ENCODE results near the gene TTC27. TPM values are rescaled to one million over a fixed set of nuclear protein-coding genes. Genes with fewer than 3 reads are reported as not detected.
"Not testable (repeated sequence)": the region's sequence is repeated elsewhere in the genome, so short reads cannot be mapped to it uniquely, and the experiment has no call there.

TTC27 gene
- total RNA-seq, 1 donor from 2014 or later, result 12.8 TPM

DNA sequence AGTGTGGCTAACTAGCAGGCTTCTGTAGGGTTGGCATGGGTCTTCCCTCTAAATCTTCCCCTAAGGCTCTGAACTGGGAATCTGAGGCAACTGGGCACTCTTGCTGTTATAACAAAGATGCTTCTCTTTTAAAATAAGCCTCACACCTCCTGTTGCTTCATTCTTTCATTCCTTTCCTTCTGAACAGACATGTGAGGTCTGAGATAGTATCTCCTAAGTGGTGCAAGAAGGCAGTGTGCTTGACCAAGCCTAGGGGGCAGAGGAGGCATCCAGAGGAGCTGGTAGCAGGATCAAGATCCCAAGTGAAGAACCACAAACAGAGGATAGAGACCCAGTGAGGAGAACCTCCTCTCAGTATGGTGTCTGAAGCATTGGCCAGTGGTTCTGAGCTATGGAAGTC lies 90.9 kb downstream of the TTC27 start:
- no peak for DNase-seq (ENCODE audit: extremely low read depth, low read depth, low spot score)

DNA sequence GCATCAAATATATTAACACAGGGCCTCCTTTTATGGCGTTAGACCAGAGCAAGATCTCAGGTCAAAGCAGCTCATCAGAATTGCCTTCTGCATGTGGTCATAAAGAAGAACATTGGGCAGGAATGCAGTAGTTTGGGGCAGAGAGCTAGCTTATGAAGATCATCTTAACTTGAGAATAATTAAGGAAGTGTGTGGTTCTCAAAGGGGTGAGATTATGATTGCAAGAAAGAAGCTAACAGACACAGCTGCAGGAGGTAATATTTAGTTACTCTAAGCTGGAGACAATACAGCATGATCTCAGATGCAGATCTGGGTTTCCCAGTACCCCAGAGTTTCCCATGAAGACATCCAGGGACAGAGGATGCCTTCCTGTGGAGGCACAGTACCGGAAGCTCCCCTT lies 91.6 kb downstream of the TTC27 start:
- DNase-seq (ENCODE audit: extremely low read depth, low read depth, low spot score), result no peak

DNA sequence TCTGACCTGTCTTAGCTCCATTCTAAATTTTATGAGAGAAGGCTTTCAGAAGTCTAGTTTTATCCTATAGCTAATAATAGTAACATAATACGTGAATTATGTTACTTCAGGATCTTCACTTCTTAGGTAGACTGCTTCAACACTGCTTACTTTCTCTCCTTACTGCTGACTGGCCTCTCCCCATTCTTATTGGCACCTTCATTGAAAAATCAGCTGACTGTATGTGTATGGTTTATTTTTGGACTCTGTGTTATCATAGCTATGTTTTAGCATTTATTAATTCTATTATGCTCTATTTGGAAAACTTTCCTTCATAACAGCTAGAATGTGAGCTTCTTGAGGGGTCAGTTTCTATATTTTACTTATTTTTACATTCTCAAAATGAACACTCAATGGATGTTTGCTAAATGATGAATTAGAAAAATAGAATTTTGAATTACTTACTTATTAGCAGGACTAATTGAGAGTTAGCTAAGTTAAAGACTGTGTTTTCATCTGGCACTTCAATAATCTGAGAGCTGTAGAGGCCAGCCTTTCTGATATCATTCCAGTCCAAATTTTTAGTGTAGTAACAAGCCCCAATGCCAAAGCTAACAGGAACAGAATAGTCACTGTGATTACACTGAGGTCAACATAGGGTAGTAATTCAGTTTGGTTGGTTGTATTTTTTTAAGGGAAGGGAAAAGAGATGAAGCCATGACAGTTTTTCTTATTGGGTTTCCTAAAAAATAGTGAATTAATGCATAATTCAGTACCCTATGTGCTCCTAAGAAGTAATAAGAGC lies 92.3 kb downstream of the TTC27 start:
- no peak for DNase-seq (ENCODE audit: extremely low read depth, low read depth, low spot score)

DNA sequence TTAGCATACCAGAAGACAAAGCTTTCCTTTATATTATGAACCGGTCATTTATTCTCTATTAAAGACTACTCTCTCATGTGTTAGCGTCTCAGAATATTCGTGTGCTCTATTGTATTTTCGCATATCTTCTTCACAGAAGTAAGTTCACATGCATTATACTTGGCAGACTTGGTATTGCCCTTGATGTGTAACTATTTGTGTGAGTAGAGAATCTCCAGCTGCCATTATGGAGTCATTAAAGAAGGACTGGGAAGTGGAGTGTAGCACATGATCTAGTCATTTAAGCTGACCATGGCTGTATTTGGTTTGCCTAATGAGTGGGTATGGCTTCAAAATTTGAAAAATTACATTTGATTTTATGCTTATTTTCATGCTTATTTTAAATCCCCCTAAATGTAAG lies 92.9 kb downstream of the TTC27 start:
- no peak for DNase-seq (ENCODE audit: extremely low read depth, low read depth, low spot score)

DNA sequence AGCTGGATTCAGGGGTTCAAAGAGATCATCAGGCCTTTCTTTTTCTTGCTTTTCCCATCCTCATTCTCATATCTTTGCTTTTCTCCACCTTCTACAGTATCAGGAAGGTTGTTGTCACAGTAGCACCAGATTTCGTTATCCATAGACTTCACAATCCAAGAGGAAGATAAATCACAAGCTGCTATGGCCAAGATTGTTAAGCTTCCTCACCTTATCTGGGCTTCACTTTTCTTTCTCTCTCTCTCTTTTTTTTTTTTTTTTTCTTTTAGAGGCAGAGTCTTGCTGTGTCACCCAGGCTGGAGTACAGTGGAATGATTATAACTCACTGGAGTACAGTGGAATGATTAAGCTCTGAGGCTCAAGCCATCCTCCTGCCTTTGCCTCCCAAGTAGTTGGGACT lies 93.5 kb downstream of the TTC27 start:
- DNase-seq (ENCODE audit: extremely low read depth, low read depth, low spot score), result no peak

DNA sequence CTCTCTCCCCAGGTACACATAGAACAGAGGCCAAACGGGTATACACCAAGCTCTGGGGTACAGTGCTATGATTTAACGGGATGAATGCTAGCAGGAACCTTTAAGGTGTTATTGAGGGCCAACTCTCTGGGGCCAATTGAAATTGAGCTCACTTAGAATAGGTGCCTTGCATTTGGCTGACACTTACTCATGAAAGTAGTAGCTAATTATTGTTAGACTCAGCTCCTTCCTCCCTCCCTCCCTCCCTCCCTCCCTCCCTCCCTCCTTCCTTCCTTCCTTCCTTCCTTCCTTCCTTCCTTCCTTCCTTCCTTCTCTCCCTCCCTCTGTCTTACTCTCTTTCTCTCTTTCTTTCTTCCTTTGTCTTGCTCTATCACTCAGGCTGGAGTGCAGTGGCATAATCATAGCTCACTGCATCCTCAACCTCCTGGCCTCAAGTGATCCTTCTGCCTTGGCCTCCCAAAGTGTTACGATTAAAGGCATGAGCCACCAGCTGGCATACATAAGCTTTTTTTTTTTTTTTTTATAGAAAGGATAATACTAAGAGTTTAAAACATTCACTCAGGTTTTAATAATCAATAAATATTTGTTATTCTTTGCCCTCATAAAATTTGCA lies 95.7 kb downstream of the TTC27 start:
- no peak for DNase-seq (ENCODE audit: extremely low read depth, low read depth, low spot score)

DNA sequence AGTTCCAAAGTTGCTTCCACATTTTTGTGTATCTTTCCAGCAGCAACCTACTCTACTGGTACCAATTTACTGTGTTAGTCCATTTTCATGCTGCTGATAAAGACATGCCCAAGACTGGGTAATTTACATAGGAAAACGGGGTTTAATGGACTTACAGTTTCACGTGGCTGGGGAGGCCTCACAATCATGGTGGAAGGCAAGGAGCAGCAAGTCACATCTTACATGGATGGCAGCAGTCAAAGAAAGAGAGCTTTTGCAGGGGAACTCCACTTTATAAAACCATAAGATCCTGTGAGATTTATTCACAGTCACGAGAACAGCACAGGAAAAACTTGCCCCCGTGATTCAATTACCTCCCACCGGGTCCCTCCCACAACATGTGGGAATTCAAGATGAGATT lies 98.8 kb downstream of the TTC27 start:
- not testable (repeated sequence) for DNase-seq (ENCODE audit: extremely low read depth, low read depth, low spot score)

DNA sequence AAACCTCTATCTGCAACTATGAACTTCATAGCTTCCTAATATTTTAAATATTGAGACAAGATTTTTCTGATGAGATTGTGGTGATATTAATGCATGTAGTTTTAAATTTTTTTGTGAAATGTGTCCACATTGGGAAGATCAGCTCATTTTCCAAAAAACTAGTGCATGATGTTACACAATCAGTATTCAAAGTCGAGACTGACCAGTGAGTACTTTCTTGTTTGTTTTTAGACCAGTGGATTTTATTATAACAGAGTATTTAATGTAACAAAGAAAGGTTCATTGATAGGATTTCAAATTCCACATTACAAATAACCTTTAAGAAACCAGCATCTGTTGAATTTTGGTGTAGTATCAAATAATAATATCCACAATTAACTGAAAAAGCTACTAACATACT lies 99.3 kb downstream of the TTC27 start:
- DNase-seq (ENCODE audit: extremely low read depth, low read depth, low spot score), result no peak

DNA sequence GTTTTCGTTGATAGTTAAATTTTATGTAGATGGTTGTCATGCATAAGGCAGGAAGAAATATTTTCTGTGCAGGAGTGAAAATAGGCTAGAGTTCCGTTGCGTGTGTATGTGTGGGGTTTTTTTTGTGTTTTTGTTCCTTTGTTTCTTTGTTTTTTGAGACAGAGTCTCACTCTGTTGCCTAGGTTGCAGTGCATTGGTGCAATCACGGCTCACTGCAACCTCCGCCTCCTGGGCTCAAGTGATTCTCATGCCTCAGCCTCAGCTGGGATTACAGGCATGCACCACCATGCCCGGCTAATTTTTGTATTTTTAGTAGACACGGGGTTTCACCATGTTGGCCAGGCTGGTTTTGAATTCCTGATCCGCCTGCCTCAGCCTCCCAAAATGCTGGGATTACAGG lies 103.1 kb downstream of the TTC27 start:
- DNase-seq (ENCODE audit: extremely low read depth, low read depth, low spot score), result not testable (repeated sequence)

DNA sequence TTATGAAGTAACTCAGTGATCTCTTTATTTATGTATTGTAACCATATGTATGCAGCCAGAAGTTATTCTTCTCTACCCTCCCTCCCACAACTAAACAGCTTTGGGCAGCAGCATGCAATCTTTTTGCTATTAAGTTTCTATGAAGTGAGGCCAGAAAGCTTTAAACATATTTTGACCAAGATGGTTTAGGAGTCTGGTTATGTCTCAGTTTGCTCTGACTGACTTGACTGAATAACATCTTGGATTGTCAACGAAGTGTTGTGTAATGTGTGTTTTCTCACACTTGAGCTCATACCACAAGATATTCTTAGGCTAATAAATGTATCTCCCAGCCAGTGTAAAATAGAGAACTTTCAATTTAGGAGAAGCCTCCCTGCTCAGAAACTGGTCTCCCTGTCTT lies 104.3 kb downstream of the TTC27 start:
- DNase-seq (ENCODE audit: extremely low read depth, low read depth, low spot score), result no peak

DNA sequence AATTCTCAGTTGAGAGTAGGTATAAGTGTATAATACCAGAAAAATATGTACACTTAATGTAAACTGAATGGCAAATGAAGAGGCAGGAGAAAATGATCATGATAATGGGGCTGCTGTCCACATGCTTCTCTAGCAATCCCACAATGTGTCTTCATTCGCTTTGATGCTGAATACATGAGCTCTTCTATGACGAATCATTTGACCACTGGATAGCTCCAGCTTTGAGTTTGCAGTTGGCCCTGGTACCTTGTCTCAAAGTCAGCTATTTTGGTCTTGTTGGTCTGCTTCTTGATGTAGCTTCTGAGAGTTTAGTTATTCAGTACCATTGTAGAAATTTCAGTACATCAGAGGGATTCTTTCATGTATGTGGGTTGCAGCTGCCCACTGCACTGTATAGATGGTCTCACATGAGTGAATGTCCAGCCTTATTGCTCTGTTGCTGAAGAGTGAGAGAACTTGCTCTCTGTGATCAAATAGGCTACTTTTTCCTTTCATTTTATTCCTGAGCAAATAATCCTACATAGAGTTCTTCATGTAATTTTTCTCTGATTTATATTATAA lies 105.1 kb downstream of the TTC27 start:
- DNase-seq (ENCODE audit: extremely low read depth, low read depth, low spot score), result no peak

DNA sequence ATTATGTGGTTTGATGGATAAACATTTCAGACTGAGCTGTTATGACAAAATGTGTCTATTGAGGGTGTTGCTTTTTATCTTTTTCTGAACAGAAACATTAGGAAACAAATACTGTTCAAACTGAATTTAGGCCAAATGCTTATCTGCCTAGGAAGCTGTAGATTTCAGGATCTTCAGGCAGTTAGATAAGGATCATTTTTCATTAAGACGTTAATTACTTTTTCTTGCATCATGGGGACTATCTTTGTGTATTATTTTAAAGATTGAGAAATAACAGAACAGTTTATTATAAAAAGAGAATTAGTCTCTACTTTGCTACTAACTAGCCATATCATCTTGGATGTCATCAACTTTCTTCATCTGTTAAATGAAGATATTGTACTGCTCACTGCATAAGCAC lies 107.5 kb downstream of the TTC27 start:
- DNase-seq (ENCODE audit: extremely low read depth, low read depth, low spot score), result no peak

DNA sequence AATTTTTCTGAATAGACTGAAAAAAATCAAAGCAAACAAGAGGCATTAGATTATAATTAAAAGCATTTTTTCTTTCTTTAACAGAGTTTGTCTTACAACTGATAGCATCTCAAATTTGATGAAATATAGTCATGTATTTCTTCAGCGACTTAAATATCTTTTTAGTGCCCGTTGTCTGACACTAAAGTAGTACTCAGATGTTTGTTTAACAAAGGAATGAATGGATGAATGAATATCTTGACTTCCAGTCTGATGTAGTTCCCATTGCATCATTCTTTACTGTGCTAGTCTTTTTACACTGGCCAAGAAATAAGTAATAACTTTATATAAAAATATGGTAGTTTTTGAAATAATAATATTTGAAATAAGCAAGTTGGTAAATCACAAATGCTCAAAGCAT lies 111.1 kb downstream of the TTC27 start:
- no peak for DNase-seq (ENCODE audit: extremely low read depth, low read depth, low spot score)

DNA sequence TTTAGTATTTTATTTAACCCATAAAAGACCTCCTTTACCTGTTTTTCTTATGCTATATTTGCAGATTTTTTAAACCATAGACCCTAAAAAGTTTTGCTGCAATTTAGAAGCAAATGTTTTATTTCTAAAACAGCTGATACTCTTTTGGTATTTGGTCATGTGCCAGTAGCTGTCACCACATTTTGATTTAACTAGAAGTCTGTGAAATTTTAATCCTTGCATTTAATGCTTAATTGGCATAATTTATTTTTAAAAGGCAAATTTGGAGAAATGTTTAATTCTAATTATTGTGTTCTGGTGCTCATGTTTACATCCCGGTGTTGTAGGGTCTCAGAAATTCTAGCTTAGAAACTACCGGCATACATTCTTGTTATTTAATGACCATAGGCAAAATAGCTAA lies 111.8 kb downstream of the TTC27 start:
- DNase-seq (ENCODE audit: extremely low read depth, low read depth, low spot score), result no peak

DNA sequence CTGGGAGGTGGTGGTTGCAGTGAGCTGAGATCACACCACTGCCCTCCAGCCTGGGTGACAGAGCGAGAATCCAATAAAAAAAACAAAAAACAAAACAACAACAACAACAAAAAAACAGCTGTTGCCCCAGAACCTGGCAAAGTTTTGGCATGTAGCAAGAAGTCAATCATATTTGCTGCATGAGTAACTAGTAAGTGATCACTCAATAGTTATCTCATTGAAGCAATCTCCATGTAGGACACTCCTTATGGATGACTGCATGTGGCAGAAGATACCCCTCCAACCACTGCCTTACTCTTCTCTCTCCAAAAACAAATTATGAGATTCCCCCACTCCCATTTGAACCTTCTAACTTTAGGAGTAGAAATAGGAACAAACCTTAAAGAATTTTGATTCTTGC lies 113.7 kb downstream of the TTC27 start:
- DNase-seq (ENCODE audit: extremely low read depth, low read depth, low spot score), result no peak

DNA sequence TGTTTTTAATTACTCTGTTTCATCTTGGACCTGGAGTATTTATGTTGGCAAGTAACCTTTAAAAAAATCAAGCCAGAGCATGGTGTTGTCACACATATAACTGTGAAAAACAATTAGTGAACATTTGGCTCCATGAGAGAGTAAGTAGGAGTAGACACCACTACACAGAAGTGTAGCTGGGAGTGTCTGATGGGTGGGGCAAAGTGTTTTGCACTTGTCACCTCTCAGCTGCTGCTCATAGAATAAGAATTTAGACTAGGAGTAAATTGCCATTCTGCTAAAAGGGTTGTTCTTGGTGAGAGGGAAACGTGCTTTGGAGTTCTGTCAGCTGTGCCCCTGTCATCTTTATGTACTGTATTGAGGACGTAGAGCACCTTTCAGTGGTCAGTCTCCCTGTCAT lies 114.5 kb downstream of the TTC27 start:
- no peak for DNase-seq (ENCODE audit: extremely low read depth, low read depth, low spot score)

DNA sequence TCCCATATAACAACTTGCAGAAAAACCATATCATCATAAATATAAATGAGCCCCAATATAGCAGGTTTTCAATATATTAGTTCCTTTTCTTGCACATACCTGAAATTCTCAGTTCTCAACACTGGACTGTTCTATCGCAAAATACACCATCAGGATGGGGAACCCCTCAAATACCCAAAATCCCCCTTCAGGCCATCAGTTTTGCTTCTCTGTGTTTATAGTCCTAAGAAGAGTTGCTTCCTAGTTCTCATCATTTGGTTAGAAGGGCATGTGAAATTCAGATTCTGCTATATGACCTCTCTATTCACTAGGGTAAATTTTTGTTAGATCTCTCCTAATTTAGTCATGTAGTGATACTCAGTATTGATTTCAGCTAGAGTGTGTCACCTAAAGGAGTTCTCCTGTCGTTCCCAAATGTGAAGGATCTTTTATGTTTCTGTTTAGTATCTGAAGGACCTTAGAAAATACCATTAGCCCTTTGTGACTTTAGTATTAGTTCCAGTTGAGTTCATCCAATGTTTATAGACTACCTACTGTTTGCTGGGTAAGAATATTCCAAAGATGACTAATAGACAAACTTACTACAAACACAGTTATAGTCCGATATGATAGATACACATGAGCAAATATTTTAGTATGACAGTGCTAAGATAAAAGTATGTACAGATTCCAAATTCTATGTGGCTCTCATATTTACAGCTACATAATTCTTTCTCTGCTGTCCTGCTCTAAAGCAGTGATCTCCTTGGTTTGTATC lies 115.8 kb downstream of the TTC27 start:
- DNase-seq (ENCODE audit: extremely low read depth, low read depth, low spot score), result no peak

DNA sequence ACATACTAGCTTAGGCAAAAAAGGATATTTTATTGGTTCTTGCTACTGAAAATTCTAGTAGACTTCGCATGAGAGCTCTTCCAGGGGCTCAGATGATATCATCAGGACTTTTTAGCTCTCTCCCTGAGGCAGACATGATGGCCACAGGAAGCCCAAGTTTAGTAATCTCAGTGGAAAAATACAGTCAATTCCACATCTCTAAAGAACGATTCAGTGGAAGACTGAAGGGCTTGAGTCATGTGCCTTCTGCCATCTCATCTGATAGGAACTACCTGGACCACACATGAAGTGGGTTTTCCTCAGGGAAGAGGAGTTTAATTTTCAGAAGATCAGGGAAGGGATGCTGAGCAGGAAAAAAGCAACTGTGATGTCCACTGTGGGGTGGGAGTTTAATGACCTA lies 117.3 kb downstream of the TTC27 start:
- no peak for DNase-seq (ENCODE audit: extremely low read depth, low read depth, low spot score)

DNA sequence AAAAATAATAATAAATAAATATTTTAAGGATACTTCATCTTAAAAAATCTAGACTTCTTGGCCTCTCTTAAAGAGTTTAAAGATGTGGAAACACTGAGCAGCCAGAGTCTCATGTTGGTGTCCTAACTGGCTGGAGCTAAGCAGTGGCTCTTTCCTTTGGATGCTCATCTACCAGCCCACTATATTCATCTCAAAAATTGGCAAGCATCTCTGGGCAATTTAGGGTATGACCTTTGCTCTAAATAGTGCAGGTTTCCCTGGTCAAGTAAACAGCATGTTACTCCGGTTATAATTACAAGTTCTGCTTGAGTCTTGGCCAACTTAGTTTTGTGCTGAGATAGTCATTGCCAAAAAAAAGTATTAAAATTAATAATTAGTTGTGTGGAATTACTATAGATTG lies 117.8 kb downstream of the TTC27 start:
- no peak for DNase-seq (ENCODE audit: extremely low read depth, low read depth, low spot score)

DNA sequence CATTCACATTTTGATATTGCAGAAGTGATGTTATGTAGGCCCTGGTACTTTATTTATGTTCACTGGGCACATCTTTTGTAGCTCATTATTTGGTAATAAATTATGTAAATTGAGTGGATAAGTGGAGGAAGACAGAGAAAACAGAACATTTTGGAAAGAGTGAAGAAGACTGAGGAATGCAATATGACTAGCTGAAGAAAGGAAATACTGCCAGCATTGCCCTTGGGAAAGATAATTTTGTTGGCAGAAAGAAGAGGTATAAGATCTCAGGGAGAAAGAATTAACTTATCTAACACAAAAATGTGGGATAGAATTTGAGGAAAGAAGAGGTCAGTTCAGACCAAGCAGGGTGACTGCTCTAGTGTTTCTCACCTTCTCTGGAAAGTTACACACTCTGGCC lies 118.8 kb downstream of the TTC27 start:
- no peak for DNase-seq (ENCODE audit: extremely low read depth, low read depth, low spot score)

DNA sequence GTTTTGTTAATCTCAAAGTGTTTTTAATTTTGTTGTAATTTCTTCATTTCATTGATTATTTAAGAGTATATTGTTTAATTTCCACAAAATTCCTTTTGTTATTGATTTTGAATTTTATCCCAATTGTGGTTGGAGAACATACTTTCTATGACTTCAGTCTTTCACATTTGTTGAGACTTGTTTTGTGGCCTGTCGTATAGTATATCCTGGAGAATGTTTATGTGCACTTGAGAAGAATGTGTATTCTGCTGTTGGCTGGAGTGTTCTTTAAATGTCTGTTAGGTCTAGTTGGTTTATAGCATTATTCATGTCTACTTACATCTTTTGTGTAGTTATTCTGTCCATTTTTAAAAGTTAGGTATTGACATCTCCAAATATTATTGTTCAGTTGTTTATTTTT lies 120.3 kb downstream of the TTC27 start:
- no peak for DNase-seq (ENCODE audit: extremely low read depth, low read depth, low spot score)

DNA sequence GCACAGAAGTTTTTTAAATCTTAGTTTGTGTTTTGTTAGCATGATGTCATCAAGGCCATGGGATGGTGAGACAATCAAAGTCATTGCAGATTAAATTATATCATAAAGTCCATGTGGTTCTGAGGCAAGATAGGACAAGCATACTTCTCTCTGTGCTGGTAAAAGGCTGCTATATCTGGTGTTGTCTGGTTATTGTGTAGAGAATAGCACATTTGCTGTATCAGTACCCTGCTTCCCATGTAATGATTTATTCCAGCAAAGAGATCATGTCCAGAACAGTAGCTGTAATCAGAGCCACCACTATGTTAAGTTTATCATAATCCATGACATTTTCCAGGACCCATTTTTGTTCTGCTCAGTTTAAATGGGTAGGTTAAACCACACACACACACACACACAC lies 123.0 kb downstream of the TTC27 start:
- no peak for DNase-seq (ENCODE audit: extremely low read depth, low read depth, low spot score)
